MM.1S (cell line): ENCODE data around the gene FGFR4.

ENCODE experiments used
- CTCF ChIP-seq: fragments of 300-600 bp; sonication (generic); IDR thresholded peaks from 2 replicates; pipeline ENCODE4 v1.5.1; 2016; ENCODE audit warnings: antibody characterized with exemption, low read length, mixed read lengths
- EZH2 ChIP-seq: fragments of 300-600 bp; sonication (generic); optimal IDR thresholded peaks from 2 replicates; pipeline ENCODE3; 2017; ENCODE audit warnings: low read depth, mild to moderate bottlenecking, antibody characterized with exemption, low read length, mixed read lengths
- EZH2phosphoT487 ChIP-seq: fragments of 300-600 bp; sonication (generic); IDR thresholded peaks from 2 replicates; pipeline ENCODE4 v1.6.1; 2018; ENCODE audit warnings: antibody characterized with exemption, low read length

GRCh38 chr5:177093803-177094202 lies 7.1 kb downstream of the FGFR4 start:
- no peak for TF ChIP-seq CTCF
- TF ChIP-seq EZH2: no peak
- TF ChIP-seq EZH2phosphoT487: no peak
